ENCODE data around the gene MGP. TPM values are rescaled to one million over a fixed set of nuclear protein-coding genes. Genes with fewer than 3 reads are reported as not detected.

Gene MGP
- total RNA-seq, 2 experiments from 2014 or later: not detected

DNA sequence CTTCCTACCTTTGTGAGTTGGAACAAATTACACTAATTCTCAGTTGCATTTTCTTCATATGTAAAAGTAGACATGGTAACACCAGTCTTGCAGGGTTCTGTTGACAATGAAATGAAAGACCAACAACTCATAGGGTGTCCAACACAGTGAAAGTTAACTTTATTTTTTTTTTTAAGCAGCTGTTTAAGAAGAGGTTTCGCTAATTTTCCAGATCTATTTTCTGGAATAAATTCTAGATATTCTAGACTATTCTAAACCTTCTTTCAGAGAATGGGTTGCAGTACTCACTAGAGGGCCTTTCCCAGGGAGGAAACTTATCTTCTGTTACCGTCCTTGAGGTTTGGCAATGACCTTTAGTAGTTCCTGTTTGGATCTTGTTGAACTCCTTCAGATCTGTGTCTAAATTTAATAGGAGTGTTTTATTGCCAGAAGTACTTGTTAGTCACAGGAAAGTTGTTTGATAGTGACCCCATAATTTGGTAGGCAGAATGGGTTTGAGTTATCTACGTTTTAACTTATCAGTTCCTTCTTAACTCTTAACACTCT lies 39.5 kb downstream of the MGP start:
- H3K27ac Mint-ChIP-seq: no peak overlapping the region
- no peak overlapping the region for H3K4me3 Mint-ChIP-seq
- H3K9me3 Mint-ChIP-seq: no peaks in the 10 kb centered on the region
- H3K4me1 Mint-ChIP-seq: peaks cover 2% of the 10 kb centered on the region
- peaks cover 1% of the 10 kb centered on the region for H3K27me3 Mint-ChIP-seq
- DNase-seq: no peak
- ChIA-PET CTCF (interaction anchor here (0.6 to 4.4 kb wide), 12 partner anchors 8 to 375 kb away, joined by 3 to 41 read pairs (median 4); partner anchors contain the start of gene RERG), POLR2A (no interaction called here)
- no peaks in the 10 kb centered on the region for H3K36me3 Mint-ChIP-seq (ENCODE audit: low read depth)

DNA sequence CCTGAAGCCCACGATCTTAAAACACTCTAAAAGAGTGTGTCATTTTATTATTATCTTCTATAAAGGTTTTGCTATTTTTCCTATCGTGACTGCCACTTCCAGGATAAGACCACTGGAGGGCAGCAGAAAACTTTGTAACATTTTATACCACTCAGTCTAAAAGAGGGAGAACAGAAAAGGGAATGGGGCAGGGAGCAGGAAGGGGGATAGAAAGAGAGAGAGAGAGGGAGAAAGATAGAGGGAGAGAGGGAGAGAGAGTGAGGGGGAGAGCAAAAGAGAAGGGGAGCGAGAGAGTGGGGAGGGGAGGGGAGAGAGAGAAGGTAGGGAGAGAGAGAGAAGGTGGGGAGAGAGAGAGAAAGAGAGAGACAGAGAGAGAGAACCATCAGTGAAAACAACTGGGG lies 40.3 kb downstream of the MGP start:
- DNase-seq: peak; percentile 39
- Mint-ChIP-seq H3K9me3 (no peaks in the 10 kb centered on the region), H3K36me3 (ENCODE audit: low read depth) (no peaks in the 10 kb centered on the region), H3K27me3 (peaks cover 3% of the 10 kb centered on the region), H3K4me3 (no peak overlapping the region), H3K27ac (no peak overlapping the region), H3K4me1 (peaks cover 2% of the 10 kb centered on the region)
- ChIA-PET POLR2A (no interaction called here), CTCF (interaction anchor here (0.6 to 4.4 kb wide), 10 partner anchors 9 to 376 kb away, joined by 3 to 41 read pairs (median 4); partner anchors contain the start of gene RERG)

DNA sequence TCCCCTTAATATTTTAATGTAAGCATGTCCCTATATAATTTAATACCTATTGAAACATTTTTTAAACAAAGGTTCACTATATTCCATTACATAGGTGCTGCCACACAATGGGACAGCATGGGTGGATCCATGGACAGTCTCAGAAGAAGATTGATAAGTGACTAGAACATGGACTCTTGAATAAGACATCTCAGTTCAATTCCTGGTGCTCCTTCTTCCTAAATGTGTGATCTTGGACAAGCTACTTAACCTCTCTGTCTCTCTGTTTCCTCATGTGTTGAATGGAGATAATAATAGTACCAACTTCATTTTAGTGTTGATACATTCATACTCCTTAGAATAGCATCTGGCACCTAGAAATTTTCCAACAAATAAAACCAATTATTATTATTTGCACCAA lies 41.3 kb downstream of the MGP start:
- Mint-ChIP-seq H3K9me3 (no peaks in the 10 kb centered on the region), H3K27me3 (peaks cover 3% of the 10 kb centered on the region), H3K4me1 (peaks cover 2% of the 10 kb centered on the region), H3K36me3 (ENCODE audit: low read depth) (no peaks in the 10 kb centered on the region), H3K4me3 (no peak overlapping the region), H3K27ac (no peak overlapping the region)
- DNase-seq: no peak
- POLR2A ChIA-PET: no interaction called here
- CTCF ChIA-PET: interaction anchor here (0.7 to 1.0 kb wide), 3 partner anchors 29 to 160 kb away, joined by 3 read pairs; no protein-coding TSS in a partner anchor

DNA sequence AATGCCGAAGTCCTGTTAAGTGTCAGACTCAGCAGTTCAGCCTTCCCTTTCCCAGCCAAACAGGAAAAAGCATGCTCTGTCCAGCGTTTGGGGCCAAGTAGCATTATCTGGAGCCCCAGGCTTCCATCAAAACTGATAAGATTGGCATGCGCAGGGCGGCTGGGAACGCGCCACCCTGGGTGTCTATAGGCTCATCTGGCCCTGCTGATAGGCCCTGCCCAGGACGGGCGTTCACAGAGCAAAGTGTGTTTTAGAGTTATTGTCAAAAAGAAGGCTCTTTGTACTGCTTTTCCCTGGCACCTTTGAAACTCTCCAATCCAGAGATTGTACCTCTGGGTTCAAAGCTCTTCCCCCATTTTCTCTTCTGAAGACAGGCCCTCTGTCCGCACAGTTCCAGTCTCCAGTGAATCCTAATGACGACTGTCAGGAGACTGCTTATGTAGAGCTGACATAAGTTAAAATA lies 42.2 kb downstream of the MGP start, which contains the start of gene ART4:
ART4 (minus strand) TSS at position 102 of the 463 bp plus-strand sequence. CDS start 413 bp downstream, outside the sequence.
- DNase-seq: no peak
- Mint-ChIP-seq H3K9me3 (no peaks in the 10 kb centered on the region), H3K36me3 (ENCODE audit: low read depth) (no peaks in the 10 kb centered on the region), H3K27me3 (peaks cover 7% of the 10 kb centered on the region), H3K4me3 (no peak within 1 kb of the TSS), H3K4me1 (peaks cover 2% of the 10 kb centered on the region), H3K27ac (no peak within 1 kb of the TSS)
- CTCF ChIA-PET: interaction anchor here (1.5 kb wide), 1 partner anchor 11 kb away, joined by 3 read pairs; no protein-coding TSS in a partner anchor
- POLR2A ChIA-PET: no interaction called here

DNA sequence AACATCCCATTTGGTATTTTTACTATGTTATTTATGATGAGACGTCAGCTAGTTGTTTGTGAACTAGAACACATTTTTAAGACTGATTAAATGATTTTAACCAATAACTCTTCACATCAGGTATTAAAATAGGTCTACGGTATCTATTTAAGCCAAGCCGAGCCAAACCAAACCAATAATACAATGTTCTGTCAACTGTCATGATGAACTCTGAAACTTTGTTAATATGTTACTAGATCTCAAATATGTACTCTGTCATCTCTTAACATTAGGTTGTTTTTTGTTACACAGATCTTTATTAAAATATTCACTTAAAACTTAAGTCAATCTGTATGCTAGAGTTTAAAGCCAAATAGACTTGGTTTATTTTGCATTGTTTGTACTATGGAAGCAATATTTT lies 43.3 kb downstream of the MGP start:
- Mint-ChIP-seq H3K4me3 (no peak overlapping the region), H3K9me3 (no peaks in the 10 kb centered on the region), H3K27ac (no peak overlapping the region), H3K36me3 (ENCODE audit: low read depth) (no peaks in the 10 kb centered on the region), H3K27me3 (peaks cover 8% of the 10 kb centered on the region), H3K4me1 (peaks cover 2% of the 10 kb centered on the region)
- DNase-seq: no peak
- POLR2A ChIA-PET: no interaction called here
- CTCF ChIA-PET: no interaction called here

DNA sequence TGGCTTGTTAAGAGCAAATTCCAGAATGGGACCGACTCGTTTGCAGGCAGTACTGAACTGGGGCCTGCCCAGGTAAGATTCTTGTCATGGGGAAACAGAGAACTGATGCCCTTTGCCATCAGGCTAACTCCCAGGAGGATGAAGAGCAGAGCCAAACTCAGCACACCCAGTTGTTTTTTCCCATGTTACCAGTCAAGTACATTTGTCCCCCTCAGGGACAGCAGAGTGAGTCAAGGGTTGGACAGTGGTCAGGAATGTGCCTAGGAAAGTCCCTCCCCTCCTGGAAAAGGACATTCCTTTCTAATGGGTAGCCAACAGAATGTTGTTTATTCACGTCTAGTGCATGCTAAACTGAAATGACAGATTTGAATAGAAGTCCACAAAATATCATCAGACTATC lies 43.9 kb downstream of the MGP start:
- H3K27me3 Mint-ChIP-seq: peaks cover 8% of the 10 kb centered on the region
- H3K27ac Mint-ChIP-seq: no peak overlapping the region
- POLR2A ChIA-PET: no interaction called here
- DNase-seq: no peak
- peaks cover 2% of the 10 kb centered on the region for H3K4me1 Mint-ChIP-seq
- H3K9me3 Mint-ChIP-seq: no peaks in the 10 kb centered on the region
- no peaks in the 10 kb centered on the region for H3K36me3 Mint-ChIP-seq (ENCODE audit: low read depth)
- CTCF ChIA-PET: no interaction called here
- no peak overlapping the region for H3K4me3 Mint-ChIP-seq

DNA sequence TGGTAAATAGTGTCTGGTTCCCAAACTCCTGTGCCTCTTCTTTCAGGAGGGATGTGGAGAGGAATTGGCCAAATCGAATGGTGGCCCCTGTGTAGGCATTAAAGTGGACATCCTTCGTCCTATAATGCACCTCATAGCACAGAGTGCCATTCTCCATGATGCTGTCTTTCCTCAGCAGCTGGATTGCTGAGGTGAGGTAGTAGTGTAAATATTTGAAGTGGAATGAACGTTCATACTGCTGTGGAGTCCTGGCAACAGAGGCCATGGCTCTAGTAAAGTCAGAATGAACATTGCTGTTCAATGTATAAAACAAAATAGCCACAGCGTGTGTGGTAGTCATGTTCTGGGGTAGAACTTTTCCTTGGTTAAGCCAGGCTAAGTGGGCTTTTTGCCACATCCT lies 45.0 kb downstream of the MGP start:
- CTCF ChIA-PET: no interaction called here
- no peak for DNase-seq
- Mint-ChIP-seq H3K27ac (no peak overlapping the region), H3K36me3 (ENCODE audit: low read depth) (no peaks in the 10 kb centered on the region), H3K9me3 (no peaks in the 10 kb centered on the region), H3K4me1 (peaks cover 2% of the 10 kb centered on the region), H3K4me3 (no peak overlapping the region), H3K27me3 (peaks cover 8% of the 10 kb centered on the region)
- POLR2A ChIA-PET: no interaction called here

DNA sequence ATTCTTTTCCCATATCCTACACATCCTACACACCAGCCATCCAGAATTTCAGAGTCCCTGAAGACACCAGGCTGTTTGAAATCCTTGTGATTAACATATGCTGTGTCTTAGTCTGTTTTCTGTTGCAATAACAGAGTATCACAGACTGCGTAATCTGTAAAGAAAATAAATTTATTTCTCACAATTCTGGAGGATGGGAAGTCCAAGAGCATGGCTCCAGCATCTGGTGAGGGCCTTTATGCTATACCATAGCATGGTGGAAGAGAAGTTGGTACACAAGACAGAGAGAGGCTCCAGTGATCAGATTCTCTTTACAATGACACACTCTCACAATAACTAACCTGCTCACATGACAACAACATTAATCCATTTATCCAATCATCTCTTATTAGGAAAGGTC lies 46.4 kb downstream of the MGP start:
- Mint-ChIP-seq H3K36me3 (ENCODE audit: low read depth) (no peaks in the 10 kb centered on the region), H3K27me3 (peaks cover 10% of the 10 kb centered on the region), H3K9me3 (no peaks in the 10 kb centered on the region), H3K27ac (no peak overlapping the region), H3K4me1 (no peaks in the 10 kb centered on the region), H3K4me3 (no peak overlapping the region)
- ChIA-PET CTCF (interaction anchor here (1.7 kb wide), 1 partner anchor 156 kb away, joined by 3 read pairs; no protein-coding TSS in a partner anchor), POLR2A (no interaction called here)
- no peak for DNase-seq

DNA sequence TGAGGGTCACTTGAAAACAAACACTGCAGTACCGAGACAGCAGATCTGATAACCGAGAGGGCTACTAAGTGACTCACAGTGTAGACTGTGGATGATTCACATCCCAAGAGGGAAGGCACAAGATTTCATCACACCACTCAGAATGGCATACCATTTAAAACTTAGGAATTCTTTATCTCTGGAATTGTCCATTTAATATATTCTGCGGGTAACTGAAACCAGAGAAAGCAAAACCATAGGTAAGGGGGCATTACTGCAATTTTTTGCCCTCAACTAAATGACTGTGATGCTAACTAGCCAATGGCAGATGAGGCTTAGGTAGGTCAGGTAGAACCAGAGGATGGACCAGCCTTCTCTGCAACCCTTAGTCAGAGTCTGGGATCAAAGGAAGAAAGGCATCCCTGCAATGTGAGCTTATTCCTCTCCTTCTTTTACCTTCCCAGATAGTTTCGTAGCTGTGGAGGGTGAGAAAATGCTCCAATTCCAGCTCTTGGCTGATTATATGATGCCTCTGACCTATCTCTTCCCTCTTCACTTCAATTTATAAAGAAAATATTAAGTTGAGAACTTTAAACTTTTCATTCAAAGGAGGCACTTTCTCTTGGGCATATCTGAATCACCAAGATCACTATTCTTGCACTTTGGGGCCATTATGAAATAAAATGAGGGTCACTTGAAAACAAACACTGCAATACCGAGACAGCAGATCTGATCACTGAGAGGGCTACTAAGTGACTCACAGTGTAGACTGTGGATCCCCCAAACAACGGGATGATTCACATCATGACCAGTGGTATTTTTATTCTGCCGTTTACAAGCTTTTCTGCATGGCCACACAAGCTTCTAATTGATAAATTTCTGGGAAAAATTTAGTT lies 49.1 kb downstream of the MGP start:
- no peaks in the 10 kb centered on the region for H3K36me3 Mint-ChIP-seq (ENCODE audit: low read depth)
- DNase-seq: no peak
- H3K4me1 Mint-ChIP-seq: no peaks in the 10 kb centered on the region
- H3K27me3 Mint-ChIP-seq: peaks cover 14% of the 10 kb centered on the region
- H3K27ac Mint-ChIP-seq: no peak overlapping the region
- no peak overlapping the region for H3K4me3 Mint-ChIP-seq
- ChIA-PET POLR2A (interaction anchor here (0.6 kb wide), 1 partner anchor 33 kb away, joined by 3 read pairs; the partner anchor contains the start of genes C12orf60 and WBP11), CTCF (interaction anchor here (1.1 to 1.9 kb wide), 2 partner anchors 11 to 385 kb away, joined by 3 to 7 read pairs; partner anchors contain the start of gene RERG)
- no peaks in the 10 kb centered on the region for H3K9me3 Mint-ChIP-seq

DNA sequence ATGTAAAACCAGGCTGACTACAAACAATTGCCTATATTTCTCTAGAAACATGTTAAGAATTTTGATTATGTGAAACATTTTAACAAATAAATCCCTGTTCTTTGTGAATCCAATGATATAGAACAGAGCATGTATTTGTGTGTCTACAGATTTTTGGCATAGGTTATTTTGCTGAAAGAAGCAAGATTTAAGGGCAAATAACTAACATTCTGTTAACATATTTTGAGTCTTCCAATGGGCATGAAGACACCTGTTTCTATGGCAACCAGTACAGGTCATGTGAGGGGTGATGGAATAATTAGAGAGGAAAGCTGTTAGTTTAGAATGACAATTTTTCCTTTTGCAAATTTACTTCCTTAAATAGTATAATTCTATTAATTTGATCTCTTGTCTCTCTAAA lies 51.1 kb downstream of the MGP start:
- Mint-ChIP-seq H3K9me3 (no peaks in the 10 kb centered on the region), H3K27ac (no peak overlapping the region), H3K4me1 (no peaks in the 10 kb centered on the region), H3K27me3 (peaks cover 12% of the 10 kb centered on the region), H3K36me3 (ENCODE audit: low read depth) (no peaks in the 10 kb centered on the region), H3K4me3 (no peak overlapping the region)
- DNase-seq: no peak
- ChIA-PET CTCF (no interaction called here), POLR2A (no interaction called here)

DNA sequence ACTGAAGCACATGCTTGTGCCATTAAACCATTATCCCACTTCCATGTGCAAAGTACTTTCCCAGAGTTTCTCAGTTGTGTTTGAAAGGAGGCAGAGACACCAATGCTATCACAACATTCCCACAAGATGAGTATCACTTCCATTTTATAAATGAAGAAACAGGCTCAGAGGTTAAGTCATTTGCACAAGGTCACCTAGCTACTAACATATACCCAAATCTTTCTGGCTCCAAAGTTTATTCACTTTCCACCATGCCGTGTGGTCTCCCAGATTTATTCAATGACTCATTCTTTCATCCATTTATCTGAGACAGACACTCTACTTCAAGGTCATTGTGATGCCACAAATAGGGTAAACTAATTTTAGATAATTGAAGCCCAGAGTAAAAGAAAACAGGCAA lies 51.7 kb downstream of the MGP start:
- no peak overlapping the region for H3K27ac Mint-ChIP-seq
- ChIA-PET CTCF (no interaction called here), POLR2A (no interaction called here)
- no peak overlapping the region for H3K4me3 Mint-ChIP-seq
- no peaks in the 10 kb centered on the region for H3K9me3 Mint-ChIP-seq
- peaks cover 10% of the 10 kb centered on the region for H3K27me3 Mint-ChIP-seq
- no peaks in the 10 kb centered on the region for H3K4me1 Mint-ChIP-seq
- H3K36me3 Mint-ChIP-seq (ENCODE audit: low read depth): no peaks in the 10 kb centered on the region
- DNase-seq: no peak

DNA sequence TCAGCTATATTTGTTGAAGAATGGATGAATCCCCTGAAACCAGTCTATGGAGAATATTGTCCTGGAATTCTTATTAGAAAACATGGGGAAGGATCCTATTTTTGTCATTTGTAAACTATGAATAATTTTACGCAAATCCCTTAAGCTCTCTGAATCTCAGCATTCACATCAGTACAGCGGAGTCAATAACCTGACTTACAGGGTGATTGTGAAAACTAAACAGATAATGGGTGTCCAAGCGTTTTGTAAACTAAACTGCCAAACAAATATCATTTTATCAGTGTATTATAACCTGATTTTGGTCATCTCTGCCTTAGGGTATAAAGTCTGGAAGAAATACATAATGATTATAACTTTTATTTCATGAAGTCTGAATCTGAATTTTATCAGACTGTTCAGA lies 52.3 kb downstream of the MGP start:
- H3K4me3 Mint-ChIP-seq: no peak overlapping the region
- H3K36me3 Mint-ChIP-seq (ENCODE audit: low read depth): no peaks in the 10 kb centered on the region
- H3K9me3 Mint-ChIP-seq: no peaks in the 10 kb centered on the region
- no peak for DNase-seq
- no peak overlapping the region for H3K27ac Mint-ChIP-seq
- H3K4me1 Mint-ChIP-seq: no peaks in the 10 kb centered on the region
- ChIA-PET CTCF (interaction anchor here (1.0 kb wide), 1 partner anchor 64 kb away, joined by 4 read pairs; no protein-coding TSS in a partner anchor), POLR2A (no interaction called here)
- H3K27me3 Mint-ChIP-seq: peaks cover 8% of the 10 kb centered on the region
